Measurements from ENCODE around the gene MRNIP. TPM values are rescaled to one million over a fixed set of nuclear protein-coding genes. Genes with fewer than 3 reads are reported as not detected.

Gene MRNIP
- total RNA-seq, 1 experiment from 2014 or later, result 37.8 TPM

DNA sequence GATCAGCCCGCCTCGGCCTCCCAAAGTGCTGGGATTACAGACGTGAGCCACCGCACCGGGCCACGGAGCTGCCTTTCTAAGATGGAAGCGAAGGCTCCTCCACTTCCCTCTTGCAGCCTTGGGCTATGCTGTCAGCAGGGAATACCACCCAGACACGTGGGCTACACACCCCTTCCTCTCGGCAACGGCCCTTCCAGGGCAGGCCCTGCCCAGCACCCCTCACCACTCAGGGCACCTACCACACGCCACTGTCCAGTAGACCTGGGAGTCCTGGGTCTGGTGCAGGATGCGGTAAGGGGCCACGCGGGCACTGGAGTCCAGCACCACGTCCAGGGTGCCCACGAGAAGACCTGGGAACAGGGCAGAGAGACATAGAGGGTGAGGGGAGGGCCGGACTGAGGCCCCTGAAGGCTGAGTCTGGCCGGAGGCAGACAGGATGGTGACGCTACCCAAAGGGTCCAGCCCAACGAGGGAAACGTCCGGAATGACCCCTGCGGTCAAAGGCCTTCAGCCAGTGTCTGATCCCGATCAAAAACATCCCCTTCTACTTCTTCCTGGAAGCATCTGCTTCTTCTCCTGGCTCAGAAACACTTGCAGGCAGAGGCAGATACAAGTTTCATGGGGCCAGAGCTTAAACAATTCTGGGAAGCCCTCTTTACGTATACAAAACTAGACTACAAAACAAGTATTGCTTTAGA is 46.0 kb upstream of the MRNIP start:
- Mint-ChIP-seq H3K27me3 (ENCODE audit: insufficient read depth, unreplicated experiment) (no peaks in the 10 kb centered on the region), H3K36me3 (ENCODE audit: insufficient read depth, unreplicated experiment) (peaks cover 52% of the 10 kb centered on the region), H3K27ac (ENCODE audit: unreplicated experiment) (no peak overlapping the region), H3K4me3 (ENCODE audit: unreplicated experiment) (no peak overlapping the region), H3K4me1 (ENCODE audit: low read depth, unreplicated experiment) (peaks cover 6% of the 10 kb centered on the region), H3K9me3 (ENCODE audit: unreplicated experiment) (no peaks in the 10 kb centered on the region)
- Histone ChIP-seq H3K9me3 (no peaks in the 10 kb centered on the region), H3K36me3 (ENCODE audit: control insufficient read depth, insufficient read depth, low read length) (peaks cover 3% of the 10 kb centered on the region), H3K4me3 (ENCODE audit: low read depth, low read length) (no peak overlapping the region), H3K4me1 (peaks cover 4% of the 10 kb centered on the region; the same call in 1 of the 2 replicates), H3K27me3 (replicated peaks; ENCODE audit: control insufficient read depth, insufficient read depth, low read length) (no peaks in the 10 kb centered on the region)
- BruUV-seq (replicated peaks), result no TSS peak
- DNase-seq, result no peak
- ChIA-PET CTCF (no interaction called here), POLR2A (interaction anchor here (0.6 kb wide), 1 partner anchor 86 kb away, joined by 6 read pairs; no protein-coding TSS in a partner anchor)
- intact Hi-C loops (cut with micrococcal nuclease; ENCODE audit: unreplicated experiment), result loop anchor here (5.0 kb wide), 1 partner anchor 47 kb away; the partner anchor contains the start of gene MRNIP
- TF ChIP-seq, protein P1, sequence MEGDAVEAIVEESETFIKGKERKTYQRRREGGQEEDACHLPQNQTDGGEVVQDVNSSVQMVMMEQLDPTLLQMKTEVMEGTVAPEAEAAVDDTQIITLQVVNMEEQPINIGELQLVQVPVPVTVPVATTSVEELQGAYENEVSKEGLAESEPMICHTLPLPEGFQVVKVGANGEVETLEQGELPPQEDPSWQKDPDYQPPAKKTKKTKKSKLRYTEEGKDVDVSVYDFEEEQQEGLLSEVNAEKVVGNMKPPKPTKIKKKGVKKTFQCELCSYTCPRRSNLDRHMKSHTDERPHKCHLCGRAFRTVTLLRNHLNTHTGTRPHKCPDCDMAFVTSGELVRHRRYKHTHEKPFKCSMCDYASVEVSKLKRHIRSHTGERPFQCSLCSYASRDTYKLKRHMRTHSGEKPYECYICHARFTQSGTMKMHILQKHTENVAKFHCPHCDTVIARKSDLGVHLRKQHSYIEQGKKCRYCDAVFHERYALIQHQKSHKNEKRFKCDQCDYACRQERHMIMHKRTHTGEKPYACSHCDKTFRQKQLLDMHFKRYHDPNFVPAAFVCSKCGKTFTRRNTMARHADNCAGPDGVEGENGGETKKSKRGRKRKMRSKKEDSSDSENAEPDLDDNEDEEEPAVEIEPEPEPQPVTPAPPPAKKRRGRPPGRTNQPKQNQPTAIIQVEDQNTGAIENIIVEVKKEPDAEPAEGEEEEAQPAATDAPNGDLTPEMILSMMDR (IDR thresholded peaks at IDR 0.05; ENCODE audit: insufficient read depth in 1 of 2, low read depth in 1 of 2, low read length in 1 of 2, severe bottlenecking in 1 of 2, unreplicated experiment in 1 of 2), result no peak

DNA sequence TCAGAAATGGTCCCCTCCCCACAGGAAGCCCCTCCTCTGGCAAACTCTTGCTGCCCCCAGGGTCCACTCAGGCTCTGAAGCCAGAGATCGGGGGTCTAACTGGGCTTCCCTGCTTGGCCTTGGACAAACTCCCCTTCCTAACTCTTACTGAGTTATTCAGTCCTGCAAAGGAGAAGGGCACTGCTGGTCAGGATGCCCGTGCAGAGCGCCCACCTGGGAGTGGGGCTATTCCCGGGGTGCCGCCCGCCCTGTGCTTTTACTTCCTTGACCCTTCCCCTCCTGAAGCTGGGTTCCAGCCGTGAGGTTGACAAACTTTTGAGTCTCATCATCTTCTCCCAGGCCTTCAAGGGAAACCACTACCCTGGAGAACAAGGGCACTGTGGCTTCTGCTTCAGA is 44.1 kb upstream of the MRNIP start:
- ChIA-PET CTCF (no interaction called here), POLR2A (no interaction called here)
- Histone ChIP-seq H3K4me1 (no peaks in the 10 kb centered on the region), H3K27me3 (replicated peaks; ENCODE audit: control insufficient read depth, insufficient read depth, low read length) (no peaks in the 10 kb centered on the region), H3K9me3 (no peaks in the 10 kb centered on the region), H3K36me3 (ENCODE audit: control insufficient read depth, insufficient read depth, low read length) (peaks cover 3% of the 10 kb centered on the region), H3K4me3 (ENCODE audit: low read depth, low read length) (no peak overlapping the region)
- Mint-ChIP-seq H3K27me3 (ENCODE audit: insufficient read depth, unreplicated experiment) (no peaks in the 10 kb centered on the region), H3K4me1 (ENCODE audit: low read depth, unreplicated experiment) (peaks cover 6% of the 10 kb centered on the region), H3K9me3 (ENCODE audit: unreplicated experiment) (no peaks in the 10 kb centered on the region), H3K4me3 (ENCODE audit: unreplicated experiment) (no peak overlapping the region), H3K36me3 (ENCODE audit: insufficient read depth, unreplicated experiment) (peaks cover 65% of the 10 kb centered on the region), H3K27ac (ENCODE audit: unreplicated experiment) (no peak overlapping the region)
- DNase-seq, result no peak
- intact Hi-C loops (cut with micrococcal nuclease; ENCODE audit: unreplicated experiment), result no loop called here
- TF ChIP-seq, protein P1 (IDR thresholded peaks at IDR 0.05; ENCODE audit: insufficient read depth in 1 of 2, low read depth in 1 of 2, low read length in 1 of 2, severe bottlenecking in 1 of 2, unreplicated experiment in 1 of 2), result no peak
- BruUV-seq (replicated peaks), result no TSS peak

DNA sequence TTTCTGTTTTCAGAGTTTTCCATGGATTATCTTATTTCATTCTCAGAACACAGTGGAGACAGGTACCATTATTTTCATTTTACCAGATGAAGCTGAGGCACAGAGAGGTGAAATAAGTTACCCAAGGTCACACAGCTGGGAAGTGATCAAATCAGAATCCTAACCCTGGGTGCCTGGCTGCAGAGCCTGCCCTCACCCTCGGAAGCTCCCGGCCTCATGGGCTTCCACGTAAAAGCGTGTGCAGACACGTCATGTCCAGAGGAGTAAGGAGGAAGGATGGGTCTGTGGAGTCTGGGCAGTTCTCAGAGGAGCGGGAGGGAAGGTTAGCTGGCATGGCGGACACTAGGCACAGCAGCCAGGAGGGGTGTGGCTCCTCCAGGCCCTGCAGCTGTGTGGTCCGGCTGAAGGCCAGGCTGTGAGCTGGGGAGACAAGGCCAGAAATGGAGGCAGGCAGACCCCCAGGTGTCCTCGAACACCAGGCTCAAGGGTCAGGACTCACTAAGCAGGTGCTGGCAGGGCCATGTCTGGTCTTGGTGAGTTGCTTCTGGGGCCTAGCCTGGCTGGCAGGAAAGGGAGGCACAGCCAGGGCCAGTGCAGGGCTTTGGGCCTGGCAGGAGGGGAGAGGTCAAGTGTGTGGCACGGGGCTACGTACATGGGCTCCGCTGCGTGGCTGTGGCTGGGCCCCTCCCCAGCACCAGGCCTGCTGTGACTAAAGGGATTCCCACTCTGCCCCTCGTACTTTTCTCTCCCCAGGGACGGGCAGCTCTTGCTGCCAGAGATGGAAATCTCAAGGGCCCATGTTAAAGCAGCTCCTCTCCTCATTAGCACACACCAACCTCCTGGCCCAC is 43.5 kb upstream of the MRNIP start:
- no peaks in the 10 kb centered on the region for H3K9me3 Mint-ChIP-seq (ENCODE audit: unreplicated experiment)
- POLR2A ChIA-PET, result no interaction called here
- intact Hi-C loops (cut with micrococcal nuclease; ENCODE audit: unreplicated experiment), result no loop called here
- H3K4me1 ChIP-seq, result no peaks in the 10 kb centered on the region
- no peak overlapping the region for H3K4me3 Mint-ChIP-seq (ENCODE audit: unreplicated experiment)
- no peak overlapping the region for H3K4me3 ChIP-seq (ENCODE audit: low read depth, low read length)
- no peaks in the 10 kb centered on the region for H3K27me3 ChIP-seq (replicated peaks; ENCODE audit: control insufficient read depth, insufficient read depth, low read length)
- CTCF ChIA-PET, result no interaction called here
- peaks cover 6% of the 10 kb centered on the region for H3K4me1 Mint-ChIP-seq (ENCODE audit: low read depth, unreplicated experiment)
- H3K9me3 ChIP-seq, result no peaks in the 10 kb centered on the region
- DNase-seq, result no peak
- TF ChIP-seq, protein P1 (IDR thresholded peaks at IDR 0.05; ENCODE audit: insufficient read depth in 1 of 2, low read depth in 1 of 2, low read length in 1 of 2, severe bottlenecking in 1 of 2, unreplicated experiment in 1 of 2), result no peak
- H3K27me3 Mint-ChIP-seq (ENCODE audit: insufficient read depth, unreplicated experiment), result no peaks in the 10 kb centered on the region
- H3K36me3 Mint-ChIP-seq (ENCODE audit: insufficient read depth, unreplicated experiment), result peaks cover 71% of the 10 kb centered on the region
- peaks cover 4% of the 10 kb centered on the region for H3K36me3 ChIP-seq (ENCODE audit: control insufficient read depth, insufficient read depth, low read length)
- no peak overlapping the region for H3K27ac Mint-ChIP-seq (ENCODE audit: unreplicated experiment)
- no TSS peak for BruUV-seq (replicated peaks)

All from Caco-2 (cell line).